HG02840 (cell line): Measurements from ENCODE around the gene TRMT11.
A peak's percentile ranks its signal among the peaks of the same experiment; 100 is the strongest.
"Not testable (repeated sequence)": the region's sequence is repeated elsewhere in the genome, so short reads cannot be mapped to it uniquely, and the experiment has no call there.

Source experiments
- ATAC-seq: cut with Tn5 transposase; IDR thresholded peaks from one replicate; pipeline ENCODE4 v1.9.1; 2021; ENCODE audit warnings: mild to moderate bottlenecking, moderate library complexity, moderate number of reproducible peaks; ENCODE audit not compliant: unreplicated experiment, low FRiP score

TRMT11 gene

GRCh38 chr6:125986301-125987025 is at the start of gene TRMT11:
Gene TRMT11 (plus strand): TSS chr6:125986540. CDS start chr6:125986551, 11 bp downstream.
- ATAC-seq = peak; percentile 98

GRCh38 chr6:125939026-125939425 is 47.3 kb upstream of the TRMT11 start:
- ATAC-seq = no peak

- ATAC-seq = no peak
Observed at GRCh38 chr6:125939791-125940190, 46.5 kb upstream of the TRMT11 start.

- no peak for ATAC-seq
Observed at GRCh38 chr6:125940247-125941041, 45.9 kb upstream of the TRMT11 start.

- ATAC-seq = no peak
Observed at GRCh38 chr6:125942672-125943527, 43.4 kb upstream of the TRMT11 start.

GRCh38 chr6:125943528-125944433 is 42.6 kb upstream of the TRMT11 start:
- ATAC-seq = no peak

- ATAC-seq = no peak
Observed at GRCh38 chr6:125944434-125944816, 41.9 kb upstream of the TRMT11 start.

GRCh38 chr6:125944896-125945295 is 41.4 kb upstream of the TRMT11 start:
- ATAC-seq = no peak

GRCh38 chr6:125945378-125946141 is 40.8 kb upstream of the TRMT11 start:
- no peak for ATAC-seq

GRCh38 chr6:125947615-125948014 is 38.7 kb upstream of the TRMT11 start:
- no peak for ATAC-seq

GRCh38 chr6:125948455-125948854 is 37.9 kb upstream of the TRMT11 start:
- no peak for ATAC-seq

GRCh38 chr6:125949069-125949468 is 37.3 kb upstream of the TRMT11 start:
- ATAC-seq = no peak

GRCh38 chr6:125950293-125950692 is 36.0 kb upstream of the TRMT11 start:
- no peak for ATAC-seq

GRCh38 chr6:125950716-125951115 is 35.6 kb upstream of the TRMT11 start:
- not testable (repeated sequence) for ATAC-seq

GRCh38 chr6:125951323-125951722 is 35.0 kb upstream of the TRMT11 start:
- no peak for ATAC-seq

GRCh38 chr6:125952764-125953501 is 33.4 kb upstream of the TRMT11 start:
- ATAC-seq = no peak

GRCh38 chr6:125953502-125953875 is 32.9 kb upstream of the TRMT11 start:
- ATAC-seq = no peak

- ATAC-seq = no peak
Observed at GRCh38 chr6:125954735-125955339, 31.5 kb upstream of the TRMT11 start.
